HG03039 (cell line): ENCODE results near the gene AMER3.

ENCODE experiments used
- ATAC-seq: cut with Tn5 transposase; IDR thresholded peaks from one replicate; pipeline ENCODE4 v1.9.1; 2021; ENCODE audit warnings: mild to moderate bottlenecking, moderate library complexity; ENCODE audit not compliant: unreplicated experiment

AMER3 gene

DNA sequence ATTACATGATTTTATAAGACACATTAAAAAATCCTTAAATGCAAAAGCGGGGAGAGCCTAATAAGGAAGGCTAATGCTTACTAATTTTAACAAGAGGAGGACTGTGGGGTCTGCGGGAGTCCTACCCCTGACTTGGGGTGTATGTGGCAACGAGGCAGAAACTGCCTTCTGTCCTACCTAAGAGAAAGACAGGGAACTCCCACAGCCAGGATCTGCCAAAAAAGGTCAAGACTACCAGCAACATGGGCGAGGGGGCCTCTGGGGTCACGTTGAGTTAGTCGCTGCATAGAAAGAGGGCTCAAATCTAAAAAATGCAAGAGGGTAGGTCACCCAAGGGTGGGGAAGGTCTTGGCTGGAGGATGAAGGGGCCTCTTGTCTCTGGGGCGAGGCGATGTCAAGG is 529 bp upstream of the AMER3 start:
- no peak for ATAC-seq

DNA sequence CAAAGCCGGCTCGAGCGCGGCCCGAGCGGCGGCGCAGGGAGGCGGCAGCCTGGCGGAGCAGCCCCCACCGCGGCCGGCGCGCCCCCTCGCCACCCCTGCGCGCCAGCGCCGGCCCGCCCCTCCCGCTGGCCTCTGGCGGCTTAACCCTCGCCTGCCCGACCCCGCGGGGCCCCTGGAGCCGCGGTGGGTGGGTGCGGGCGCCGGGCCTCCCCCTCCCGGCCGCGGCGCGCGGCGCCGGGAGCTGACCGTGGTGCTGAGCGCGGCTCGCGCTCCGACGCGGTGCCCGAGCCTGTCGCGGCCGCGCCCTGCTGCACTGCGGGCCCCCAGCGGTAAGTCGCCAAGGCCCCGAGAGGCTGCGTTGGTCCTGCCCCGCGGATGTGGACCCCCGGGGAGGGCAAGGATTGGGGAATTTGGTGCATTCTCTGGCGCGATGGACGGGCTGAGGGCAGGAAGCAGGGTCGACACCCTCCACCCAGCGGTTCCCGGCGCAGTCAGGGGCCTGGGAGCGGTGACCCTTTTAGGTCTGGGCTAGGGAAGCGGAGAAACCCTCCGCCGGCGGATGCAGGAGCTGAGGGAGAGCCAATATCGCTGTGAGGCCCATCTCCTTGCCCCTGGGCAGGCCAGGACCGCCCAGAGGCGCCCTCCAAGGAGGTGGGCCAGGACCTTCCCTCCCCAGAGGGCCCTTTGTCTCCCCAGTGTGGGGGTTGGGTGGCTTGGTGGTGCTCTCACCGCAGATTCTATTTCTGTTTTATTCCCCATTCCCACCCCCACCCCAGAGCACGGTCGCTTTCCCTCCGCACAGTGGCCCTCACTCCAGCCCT is 923 bp downstream of the AMER3 start:
- no peak for ATAC-seq

DNA sequence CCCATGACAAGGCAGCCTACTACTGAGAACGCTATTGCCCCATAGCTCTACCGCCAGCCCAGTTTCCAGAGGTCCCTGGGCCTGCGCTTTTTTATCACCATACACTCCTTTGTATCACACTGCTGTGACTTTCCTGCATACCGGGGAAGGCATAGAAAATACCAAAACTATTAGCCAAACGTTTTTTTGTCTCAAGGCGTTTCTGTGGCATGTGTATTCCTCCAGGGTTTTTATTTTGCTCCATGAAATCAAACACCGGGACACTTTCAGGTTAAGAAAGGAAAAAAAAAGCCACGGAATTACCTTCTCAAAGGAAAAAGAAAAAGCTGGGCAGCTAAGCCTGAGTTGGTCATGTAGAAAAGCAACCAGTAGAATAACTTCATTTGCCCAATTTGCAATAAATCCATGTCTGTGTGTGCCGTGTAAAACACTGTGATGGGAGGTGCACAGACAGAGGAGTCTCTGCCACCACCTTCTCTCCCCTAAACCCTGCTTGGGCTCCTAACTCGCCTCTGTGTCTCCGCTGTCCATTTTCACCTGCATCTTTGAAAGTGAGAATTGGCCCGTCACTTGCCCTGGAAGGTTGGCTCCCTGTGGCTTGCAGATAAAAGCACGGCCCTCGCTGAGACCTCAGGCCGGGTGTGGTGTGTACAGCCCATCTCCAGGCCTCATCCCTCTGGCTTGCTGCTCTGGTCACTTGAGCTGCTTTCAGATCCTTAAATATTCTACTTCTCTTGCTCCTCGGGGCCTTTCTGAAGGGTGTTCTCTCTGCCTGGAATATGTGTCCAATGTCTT is 1.7 kb downstream of the AMER3 start:
- no peak for ATAC-seq

DNA sequence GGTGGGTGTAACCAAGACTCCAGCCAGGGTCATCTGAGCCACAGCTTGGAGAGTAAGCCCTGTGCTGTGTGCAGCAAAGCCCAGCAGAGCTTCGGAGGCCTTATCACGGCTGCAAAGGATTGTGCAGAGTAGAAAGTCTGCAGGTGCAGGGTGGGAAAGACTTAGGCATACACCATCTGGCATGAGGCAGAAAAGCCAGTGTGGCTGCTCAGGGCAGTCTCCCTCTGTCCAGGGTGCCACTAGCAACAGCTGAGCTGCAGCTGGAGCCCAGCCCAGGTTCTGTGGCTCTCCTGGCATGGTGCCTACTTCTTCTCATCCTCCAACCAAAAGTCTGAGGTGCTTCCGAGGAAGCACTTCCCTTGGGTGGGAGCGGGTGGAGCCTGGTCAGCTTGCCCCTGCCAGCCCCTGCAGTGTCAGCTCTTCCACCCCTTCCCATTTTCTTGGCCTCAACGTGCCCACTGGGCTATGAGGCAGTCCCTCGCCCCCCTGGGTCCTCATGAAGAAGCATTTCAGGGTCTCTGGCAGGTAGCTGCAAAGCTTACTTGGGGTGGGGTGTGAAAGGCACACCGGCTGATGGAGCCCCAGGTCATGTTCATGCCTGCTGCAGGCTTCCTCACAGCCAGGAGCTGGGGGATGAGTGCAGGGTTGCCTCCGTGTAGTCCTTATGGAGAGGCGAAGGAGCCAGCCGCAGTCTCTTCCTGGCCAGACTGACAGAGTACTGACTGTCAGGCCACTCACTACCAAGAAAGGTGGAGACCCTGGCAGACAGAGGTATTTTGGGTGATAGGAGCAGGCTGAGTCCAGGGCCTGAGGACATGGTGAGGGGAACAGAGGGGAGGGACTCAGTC is 4.8 kb downstream of the AMER3 start:
- no peak for ATAC-seq

DNA sequence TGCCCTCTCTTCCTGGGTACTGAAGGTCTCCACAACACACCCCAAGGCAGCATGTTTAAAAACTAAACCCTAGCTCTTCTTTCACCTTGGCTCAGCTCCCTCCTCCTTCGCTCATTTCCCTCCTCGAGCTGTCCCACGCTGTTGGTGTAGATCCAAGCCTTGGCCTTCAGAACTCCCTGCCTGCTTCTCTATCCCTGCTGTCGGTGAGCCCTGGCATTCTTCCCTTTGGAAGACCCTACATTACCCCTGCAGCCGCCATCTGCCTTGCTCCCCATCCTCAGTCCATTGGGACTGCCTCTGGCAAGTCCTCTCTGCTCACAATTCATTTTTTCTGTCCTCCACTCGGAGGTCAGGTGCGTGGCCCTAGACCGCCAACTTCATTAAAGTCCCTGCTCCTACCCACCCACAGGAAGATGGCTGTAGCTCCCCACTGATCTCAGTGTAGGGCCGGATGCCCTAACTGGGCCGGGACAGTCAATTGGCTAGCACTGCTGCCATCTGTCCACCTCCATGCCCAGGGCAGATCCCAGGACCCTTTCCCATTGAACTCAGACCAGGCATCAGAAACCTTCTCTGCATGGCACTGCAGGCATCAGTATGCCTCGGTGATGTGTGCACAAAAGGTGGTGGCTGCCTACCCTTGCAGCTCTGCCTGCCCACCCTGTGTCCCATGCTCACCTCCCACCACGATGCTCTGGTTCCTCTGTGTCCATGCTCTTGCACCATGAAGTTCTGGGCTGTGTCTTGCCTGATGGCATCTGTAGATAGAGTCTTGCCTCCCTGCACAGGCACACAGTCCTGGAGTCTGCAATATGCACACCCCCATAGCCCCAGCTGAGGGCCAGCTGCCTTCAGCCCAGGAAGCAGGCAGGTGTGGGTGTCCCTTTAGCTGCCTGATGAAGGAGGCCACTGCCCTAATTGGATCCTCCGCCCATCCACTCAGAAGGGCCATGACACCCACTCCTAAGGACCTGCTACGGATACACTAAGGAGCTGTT is 5.7 kb downstream of the AMER3 start:
- no peak for ATAC-seq

DNA sequence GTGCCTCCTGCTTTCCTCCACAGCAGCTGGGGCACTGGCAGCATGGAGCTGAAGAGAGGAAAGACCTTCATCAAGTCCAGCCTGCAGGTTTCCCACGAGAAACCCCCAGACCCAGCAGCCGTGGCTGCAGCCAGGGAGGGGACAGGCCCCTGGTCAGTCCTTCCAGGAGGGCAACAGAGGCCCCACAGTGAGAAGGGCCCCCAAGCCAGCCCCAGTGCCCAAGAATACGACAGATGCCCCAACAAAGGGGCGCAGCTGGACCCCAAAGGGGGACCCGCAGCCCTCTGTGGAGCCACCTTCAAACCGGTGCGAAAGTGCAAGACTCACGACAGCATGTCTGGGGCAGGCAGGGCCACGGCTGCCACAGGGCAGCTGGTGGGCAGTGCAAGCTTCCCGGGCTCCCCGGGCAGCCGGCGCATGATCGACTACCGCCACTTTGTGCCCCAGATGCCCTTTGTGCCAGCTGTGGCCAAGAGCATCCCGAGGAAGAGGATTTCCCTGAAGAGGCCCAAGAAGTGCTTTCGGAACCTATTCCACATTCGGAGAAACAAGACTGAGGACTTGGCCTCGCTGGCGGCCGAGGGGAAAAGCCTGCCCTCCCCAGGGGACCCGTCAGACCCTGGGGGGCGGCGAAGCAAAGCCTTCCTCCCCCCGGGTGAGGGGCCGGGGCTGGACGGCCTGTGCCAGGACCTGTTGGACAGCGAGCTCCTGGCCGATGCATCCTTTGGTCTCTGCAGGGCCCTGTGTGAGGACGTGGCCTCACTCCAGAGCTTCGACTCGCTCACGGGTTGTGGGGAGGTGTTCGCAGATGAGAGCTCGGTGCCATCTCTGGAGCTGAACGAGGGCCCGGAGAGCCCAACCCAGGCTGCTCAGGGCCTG is 6.9 kb downstream of the AMER3 start:
- ATAC-seq = no peak

DNA sequence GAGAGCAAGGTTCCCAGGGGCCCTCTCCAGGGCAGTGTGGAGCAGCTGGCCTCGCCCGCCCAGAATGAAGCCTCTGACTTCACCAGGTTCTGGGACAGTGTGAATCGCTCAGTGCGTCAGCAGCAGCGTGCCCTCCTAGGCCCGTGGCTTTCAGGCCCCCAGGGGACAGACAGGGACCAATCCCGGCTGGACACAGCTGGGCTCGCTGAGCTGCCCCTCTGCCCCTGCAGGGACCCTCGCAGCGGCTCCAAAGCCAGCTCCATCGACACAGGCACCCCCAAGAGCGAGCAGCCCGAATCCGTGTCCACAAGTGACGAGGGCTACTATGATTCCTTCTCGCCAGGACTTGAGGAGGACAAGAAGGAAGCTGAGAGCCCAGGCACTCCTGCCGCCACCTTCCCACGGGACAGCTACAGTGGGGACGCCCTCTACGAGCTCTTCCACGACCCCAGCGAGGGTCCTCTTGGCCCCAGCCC is 7.6 kb downstream of the AMER3 start:
- no peak for ATAC-seq

DNA sequence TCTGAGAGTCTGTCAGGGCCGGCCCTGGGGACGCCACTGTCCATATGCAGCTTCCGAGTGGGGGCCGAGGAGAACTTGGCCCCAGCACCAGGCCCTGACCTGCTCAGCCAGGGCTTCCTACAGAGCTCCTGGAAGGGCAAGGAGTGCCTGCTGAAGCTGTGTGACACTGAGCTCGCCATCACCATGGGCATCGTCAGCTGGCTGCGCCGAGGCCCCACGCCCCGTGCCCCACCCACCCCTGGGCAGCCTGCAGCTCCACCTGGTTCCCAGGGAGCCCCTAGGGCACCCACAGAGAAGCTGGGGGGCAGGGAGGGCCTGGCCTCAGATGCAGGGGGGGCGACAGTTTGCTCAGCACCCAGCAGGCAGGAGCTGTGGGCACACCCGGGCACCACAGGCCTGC is 8.1 kb downstream of the AMER3 start:
- ATAC-seq = no peak

DNA sequence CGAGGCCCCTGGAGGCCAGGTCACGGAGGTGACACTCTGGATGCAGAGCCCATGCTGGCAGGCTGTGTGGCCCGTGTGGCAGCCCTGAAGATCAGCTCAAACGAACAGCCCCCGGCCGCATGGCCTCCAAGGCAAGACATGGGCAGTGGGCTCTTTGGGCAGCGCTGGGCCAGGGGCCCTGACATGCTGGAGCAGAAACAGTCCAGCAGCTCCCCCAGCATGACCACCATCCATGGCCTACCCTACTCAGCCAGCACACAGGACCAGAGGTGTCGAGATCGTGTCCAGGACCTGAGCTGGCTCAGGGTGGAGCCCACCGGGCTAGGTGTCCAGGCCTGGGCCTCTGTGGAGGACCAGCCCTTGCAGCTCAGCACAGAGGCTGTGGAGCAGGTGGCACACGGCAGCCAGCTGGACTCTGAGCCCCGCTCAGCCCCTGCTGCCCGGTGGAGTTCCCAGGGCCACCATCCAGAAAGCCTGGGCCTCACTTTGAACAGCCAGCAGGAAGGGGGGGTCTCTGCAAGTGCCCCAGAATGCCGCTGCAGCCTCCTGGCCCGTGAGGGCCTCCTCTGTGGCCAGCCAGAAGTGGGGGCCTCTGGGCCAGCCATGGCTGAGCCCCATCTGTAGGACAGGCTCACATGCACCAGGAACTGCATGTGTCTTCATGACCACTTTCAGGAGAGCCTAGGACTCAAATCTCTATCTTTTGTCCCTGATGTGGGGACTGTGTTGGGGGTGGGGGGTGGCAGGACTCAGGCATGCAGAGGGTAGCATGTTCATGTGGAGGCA is 8.9 kb downstream of the AMER3 start:
- ATAC-seq = no peak

DNA sequence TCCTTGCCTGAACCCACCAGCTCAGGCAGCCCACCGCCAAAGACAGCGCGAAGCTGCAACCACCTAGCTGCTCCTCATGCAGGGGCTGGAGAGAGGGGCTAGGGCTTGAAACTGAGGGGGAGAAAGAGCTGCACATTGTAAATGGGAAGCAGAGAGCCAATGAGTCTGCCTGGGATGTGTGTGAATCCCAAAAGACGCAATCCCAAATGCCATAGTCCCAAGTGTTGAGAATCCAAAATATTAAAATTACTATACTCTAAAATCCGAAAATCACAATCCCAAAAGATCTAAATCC is 9.4 kb downstream of the AMER3 start:
- ATAC-seq = no peak

DNA sequence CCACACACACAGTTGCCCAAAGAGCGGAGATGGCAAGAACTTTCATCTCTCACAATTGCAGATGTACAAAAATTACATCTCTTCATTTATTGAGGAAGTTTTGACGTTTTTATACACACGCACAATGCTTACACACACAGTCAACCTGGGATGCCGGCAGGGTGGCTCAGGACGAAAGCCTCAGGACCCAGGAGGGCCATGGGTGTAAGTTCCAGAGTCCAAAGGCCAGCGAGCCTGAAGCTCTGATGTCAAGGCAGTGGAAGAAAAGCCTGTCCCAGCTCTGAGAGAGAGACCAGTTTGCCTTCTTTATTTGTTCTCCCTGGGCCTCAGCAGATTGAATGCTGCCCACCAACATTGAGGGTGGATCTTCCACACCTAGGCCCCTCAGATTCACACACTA is 10.1 kb downstream of the AMER3 start:
- ATAC-seq = no peak

DNA sequence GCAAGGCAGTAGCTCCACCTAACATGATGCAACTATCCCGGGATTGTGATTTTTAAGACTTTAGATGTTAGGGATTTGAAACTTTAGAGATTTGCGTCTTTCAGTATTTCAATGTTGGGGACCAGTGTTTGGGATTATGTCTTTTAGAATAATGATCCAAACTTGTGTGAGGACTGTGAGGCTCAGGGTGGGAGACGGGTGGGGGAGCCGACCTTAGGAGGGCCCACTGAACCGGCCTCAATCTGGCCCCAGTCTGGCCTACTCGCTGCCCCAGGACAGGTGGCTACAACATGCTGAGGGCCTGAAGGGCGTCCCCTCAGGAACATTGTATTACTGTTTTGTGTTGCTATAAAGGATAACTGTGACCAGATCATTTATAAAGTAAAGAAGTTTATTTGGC is 10.7 kb downstream of the AMER3 start:
- ATAC-seq = no peak

DNA sequence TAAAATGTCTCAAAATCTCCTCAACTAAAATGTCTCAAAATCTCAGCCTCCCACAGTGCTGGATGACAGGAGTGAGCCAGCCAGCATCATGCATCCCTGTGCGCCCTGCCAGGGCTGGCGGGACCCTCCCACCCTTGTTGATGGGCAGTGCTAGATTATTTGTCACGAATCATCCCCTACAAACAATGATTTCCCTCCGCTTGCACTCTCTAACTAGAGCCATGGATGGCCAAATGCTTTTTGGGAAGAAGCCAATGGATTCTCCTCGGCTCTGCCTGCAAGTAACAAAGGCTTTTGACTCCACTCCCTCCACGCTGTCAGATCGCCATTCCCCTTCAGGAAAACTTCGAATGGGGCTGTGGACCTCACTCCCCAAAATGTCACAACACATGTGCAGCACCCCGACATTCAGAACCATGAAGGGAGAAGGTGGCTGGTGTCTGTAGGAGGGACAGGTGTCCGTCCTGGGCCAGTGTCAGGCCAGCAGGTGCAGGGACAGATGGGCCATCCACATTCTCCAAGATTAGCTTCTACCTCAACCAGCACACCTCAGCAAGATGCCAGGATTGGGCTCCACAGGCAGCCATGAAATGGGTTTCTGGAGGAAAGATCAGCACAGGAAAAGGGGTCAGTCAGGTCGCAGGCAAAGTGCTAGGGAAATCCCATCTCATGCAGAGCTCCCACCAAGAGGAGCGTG is 11.5 kb downstream of the AMER3 start:
- no peak for ATAC-seq

DNA sequence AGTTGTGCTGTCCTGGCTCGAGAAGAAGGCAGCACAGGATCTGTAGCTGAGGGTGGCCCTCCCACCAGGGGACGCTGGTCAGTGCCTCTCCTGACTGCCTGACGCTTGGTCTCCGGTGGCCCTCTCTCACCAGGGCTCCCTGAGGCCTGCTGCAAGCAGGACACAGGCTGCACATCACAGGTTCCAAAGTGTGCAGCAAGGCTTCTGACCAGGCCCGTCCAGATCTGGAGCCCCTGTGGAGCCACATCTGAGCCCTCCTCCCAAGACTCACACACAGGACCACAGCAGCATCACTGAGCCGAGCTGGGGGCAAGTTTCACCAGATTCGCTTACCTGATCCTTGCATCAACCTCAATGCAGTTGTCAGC is 12.1 kb downstream of the AMER3 start:
- no peak for ATAC-seq

DNA sequence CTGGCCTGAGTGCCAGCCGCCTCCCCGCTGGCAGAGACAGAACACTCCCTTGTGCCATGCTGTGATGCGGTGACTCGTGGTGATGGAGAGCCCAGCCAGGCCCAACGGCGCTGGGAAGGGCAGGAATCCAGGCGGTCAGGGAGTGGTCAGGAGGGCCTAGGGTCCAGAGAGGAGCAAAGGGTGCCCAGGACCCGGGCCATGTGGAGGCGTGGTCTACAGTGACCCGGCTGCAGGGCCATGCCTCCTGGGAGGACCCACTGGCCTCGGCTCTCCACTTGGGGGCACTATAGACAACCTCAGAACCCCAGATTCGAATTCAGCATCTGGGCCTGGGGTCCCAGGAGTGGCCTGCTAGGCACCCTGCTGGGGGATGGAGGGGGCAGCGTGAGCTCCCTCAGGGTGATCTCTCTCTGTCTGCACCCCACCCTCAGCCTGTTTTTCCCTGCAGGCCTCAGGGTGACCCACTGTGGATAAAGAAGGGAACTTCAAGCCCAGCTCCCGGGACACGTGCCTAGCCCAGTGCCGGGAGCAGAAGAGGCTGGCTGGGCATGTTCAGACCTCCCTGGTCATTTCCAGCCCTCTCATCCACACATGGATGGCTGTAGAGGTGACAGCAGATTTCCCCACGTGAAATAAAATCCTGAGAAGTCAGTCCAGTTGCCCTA is 13.0 kb downstream of the AMER3 start:
- no peak for ATAC-seq

DNA sequence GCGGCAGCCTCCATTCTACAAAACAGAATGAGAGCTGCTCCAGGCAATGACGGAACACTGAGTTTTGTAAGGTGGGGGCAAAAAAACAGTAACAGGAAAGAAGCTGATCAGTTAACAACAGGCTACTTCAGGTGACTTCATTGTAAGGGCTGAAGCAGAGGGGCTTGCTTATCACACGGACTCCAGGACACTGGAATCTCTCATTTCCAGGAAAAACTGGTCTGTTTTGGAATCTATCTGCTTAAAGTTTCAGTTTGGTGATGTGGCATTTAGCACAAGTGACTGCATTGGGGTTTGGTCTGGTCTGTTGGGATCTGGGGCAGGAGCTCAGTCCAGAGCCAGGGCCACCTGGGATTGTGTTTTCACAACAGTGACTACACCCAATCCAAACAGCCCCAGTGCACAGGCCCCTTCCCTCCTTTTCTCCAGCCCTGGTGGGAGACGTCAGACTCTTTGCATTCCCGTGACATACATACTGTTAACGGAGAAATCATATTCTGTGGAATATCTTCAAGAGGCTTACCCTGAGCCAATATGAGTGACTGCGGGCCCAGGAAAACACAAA is 14.1 kb downstream of the AMER3 start:
- ATAC-seq = no peak

DNA sequence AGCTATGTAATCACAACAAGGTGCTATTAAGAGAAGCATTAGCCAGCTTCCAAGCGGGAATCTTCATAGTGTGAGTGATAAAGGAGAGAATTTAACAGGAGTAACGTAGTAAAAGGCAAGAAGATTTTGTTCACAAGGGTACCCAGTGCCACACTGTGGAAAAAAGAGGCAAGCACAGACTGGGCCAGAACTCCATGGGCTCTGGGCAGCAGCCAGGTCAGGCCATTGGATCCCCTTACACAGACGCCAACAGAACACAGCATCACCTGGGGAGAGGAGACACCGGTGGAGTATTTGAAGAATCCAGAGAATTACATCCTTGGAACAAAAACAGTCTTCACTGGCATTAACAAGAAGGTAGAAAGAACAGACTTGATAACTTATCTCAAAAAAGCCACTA is 21.2 kb downstream of the AMER3 start:
- ATAC-seq = no peak
